Panc1 (cell line): ENCODE measurements around the gene PTH2. TPM values are rescaled to one million over a fixed set of nuclear protein-coding genes. Genes with fewer than 3 reads are reported as not detected.

ENCODE experiments used
- ATAC-seq: fragments of 200-7000 bp; cut with Tn5 transposase; 2 replicates; pipeline ENCODE4 v1.9.1; 2020; ENCODE audit warnings: mild to moderate bottlenecking, moderate library complexity
- BruUV-seq: library from RNA; stranded (reverse); fragments of 400-500 nt; replicated peaks from 2 replicates; lab custom pipeline; 2021; lab: Mats Ljungman, UMichigan
- CTCF ChIA-PET: fragments of 300-600 bp; sonication (Branson Sonifier 250); formaldehyde crosslinking; loops from one replicate; lab custom pipeline; 2022; ENCODE audit warnings: antibody characterized with exemption; lab: Charles Lee
- POLR2A ChIA-PET: fragments of 300-600 bp; sonication (Branson Sonifier 250); formaldehyde crosslinking; loops from one replicate; lab custom pipeline; 2022; ENCODE audit warnings: antibody characterized with exemption; lab: Charles Lee
- DNase-seq: peaks from one replicate; pipeline ENCODE4 v3.0.0-alpha.2; 2010; ENCODE audit warnings: low read depth, low spot score
- H3K27ac ChIP-seq: 2 replicates; pipeline ENCODE4 v1.5.1; 2011; ENCODE audit warnings: mild to moderate bottlenecking, low read length, inconsistent platforms
- H3K27me3 ChIP-seq: fragments of 200-500 bp; sonication (Bioruptor generic); 2 replicates; pipeline ENCODE4 v1.6.0; 2014; ENCODE audit warnings: low read length, inconsistent platforms; ENCODE audit not compliant: control insufficient read depth, insufficient read depth
- H3K36me3 ChIP-seq: fragments of 200-500 bp; sonication (Bioruptor generic); 2 replicates; pipeline ENCODE4 v1.5.1; 2014; ENCODE audit warnings: inconsistent platforms, mild to moderate bottlenecking, low read length, moderate library complexity; ENCODE audit not compliant: control insufficient read depth, insufficient read depth
- H3K4me1 ChIP-seq: 2 replicates; pipeline ENCODE4 v1.5.1; 2011; ENCODE audit warnings: inconsistent platforms, mild to moderate bottlenecking, low read length, moderate library complexity; ENCODE audit not compliant: control insufficient read depth, insufficient read depth
- H3K4me3 ChIP-seq, 2 experiments: 2 replicates each; pipeline ENCODE4 v1.5.1; 2011 to 2012; ENCODE audit warnings: low read depth in 2 of 2, low read length in 2 of 2, mild to moderate bottlenecking in 2 of 2, inconsistent platforms in 1 of 2, moderate library complexity in 1 of 2
- H3K9me3 ChIP-seq: fragments of 200-500 bp; sonication (Bioruptor generic); 2 replicates; pipeline ENCODE4 v1.5.1; 2014; ENCODE audit warnings: low read depth, mild to moderate bottlenecking, inconsistent platforms, low read length, moderate library complexity; ENCODE audit not compliant: control insufficient read depth, insufficient read depth
- CTCF ChIP-seq: fragments of 450-650 bp; IDR thresholded peaks from 2 replicates; pipeline ENCODE4 v1.5.1; 2017; ENCODE audit warnings: mild to moderate bottlenecking
- POLR2AphosphoS5 ChIP-seq: IDR thresholded peaks from 2 replicates; pipeline ENCODE4 v1.6.1; 2012; ENCODE audit warnings: mild to moderate bottlenecking, low read depth, low read length, moderate library complexity
- REST ChIP-seq, 2 experiments: IDR thresholded peaks; 2 replicates each; pipeline ENCODE4 v1.6.1; 2011 to 2012; ENCODE audit warnings: low read depth in 2 of 2, control low read depth in 1 of 2, low read length in 1 of 2, mild to moderate bottlenecking in 1 of 2, moderate library complexity in 1 of 2; ENCODE audit not compliant: insufficient read depth in 1 of 2
- SIN3A ChIP-seq: IDR thresholded peaks from 2 replicates; pipeline ENCODE4 v1.6.1; 2012; ENCODE audit warnings: low read depth, mild to moderate bottlenecking, low read length, moderate library complexity, borderline replicate concordance; ENCODE audit not compliant: insufficient read depth
- TCF7L2 ChIP-seq: IDR thresholded peaks from 2 replicates; pipeline ENCODE4 v1.6.1; 2011; ENCODE audit warnings: mild to moderate bottlenecking, low read depth, low read length, inconsistent platforms
- in situ Hi-C: cut with HindIII; loops from 2 replicates; pipeline ENCODE4 v1.10.0; 2016; ENCODE audit warnings: low sequenced_read_pairs, low pct_unique_long_range_greater_than_20kb
- intact Hi-C: fragments of 100-400 bp; cut with micrococcal nuclease; formaldehyde crosslinking; loops from one replicate; pipeline ENCODE4 v1.10.0; 2022; ENCODE audit not compliant: unreplicated experiment
- total RNA-seq: library from RNA; stranded (reverse); gene quantifications from one replicate; pipeline ENCODE4 v1.2.1, GENCODE V29; 2021; ENCODE audit not compliant: unreplicated experiment

PTH2 gene
- total RNA-seq, 1 experiment from 2014 or later, result not detected

- in situ Hi-C loops, result no loop called here
- ATAC-seq, result no peak
Measured at GRCh38 chr19:49390131-49390928, 32.9 kb downstream of the PTH2 start.

GRCh38 chr19:49389406-49389805 lies 33.8 kb downstream of the PTH2 start:
- DNase-seq (no peak), ATAC-seq (no peak)
- BruUV-seq, result no TSS peak
- Histone ChIP-seq H3K4me1 (no peaks in the 10 kb centered on the region), H3K4me3 (no peak overlapping the region), H3K9me3 (no peaks in the 10 kb centered on the region), H3K36me3 (no peaks in the 10 kb centered on the region), H3K27ac (no peak overlapping the region), H3K27me3 (no peaks in the 10 kb centered on the region)
- ChIA-PET CTCF (no interaction called here), POLR2A (no interaction called here)
- intact Hi-C loops (no loop called here), in situ Hi-C loops (no loop called here)
- TF ChIP-seq REST (IDR thresholded peaks at IDR 0.05; ENCODE audit: insufficient read depth in 1 of 2, low read depth in 2 of 2, low read length in 1 of 2) (no peak), CTCF (no peak), SIN3A (no peak), POLR2AphosphoS5 (no peak), TCF7L2 (no peak)

More at GRCh38 chr19:49390131-49390928, 32.9 kb downstream of the PTH2 start:
- no peak for DNase-seq
- POLR2A ChIA-PET, result interaction anchor here (0.6 kb wide), 1 partner anchor 68 kb away, joined by 10 read pairs; no protein-coding TSS in a partner anchor
- Histone ChIP-seq H3K27me3 (no peaks in the 10 kb centered on the region), H3K4me1 (no peaks in the 10 kb centered on the region), H3K36me3 (no peaks in the 10 kb centered on the region), H3K4me3 (no peak overlapping the region), H3K27ac (no peak overlapping the region), H3K9me3 (no peaks in the 10 kb centered on the region)
- intact Hi-C loops, result loop anchor here (5.0 kb wide), 1 partner anchor 52 kb away; the partner anchor contains the start of gene SLC17A7
- CTCF ChIA-PET, result no interaction called here
- no TSS peak for BruUV-seq
- TF ChIP-seq REST (IDR thresholded peaks at IDR 0.05; ENCODE audit: insufficient read depth in 1 of 2, low read depth in 2 of 2, low read length in 1 of 2), result no peak
- no peak for TF ChIP-seq SIN3A
- TF ChIP-seq CTCF, result no peak
- no peak for TF ChIP-seq TCF7L2
- TF ChIP-seq POLR2AphosphoS5, result no peak
